K562 (cell line): Measurements from ENCODE around the gene B4GALNT3.

ENCODE experiments used
- BCLAF1 ChIP-seq, 2 experiments: fragments of 450-650 bp in 1 of 2; IDR thresholded peaks; 2 replicates each; pipeline ENCODE4 v1.6.1; 2011 to 2017; ENCODE audit warnings: low read depth in 2 of 2, antibody characterized with exemption in 1 of 2, borderline replicate concordance in 1 of 2, low read length in 1 of 2, mild to moderate bottlenecking in 1 of 2, mixed read lengths in 1 of 2; ENCODE audit not compliant: control insufficient read depth in 1 of 2
- EZH2 ChIP-seq: IDR thresholded peaks from 2 replicates; pipeline ENCODE4 v1.6.1; 2012; ENCODE audit warnings: low read depth, mild to moderate bottlenecking, inconsistent platforms, low read length, borderline replicate concordance
- PHB ChIP-seq: fragments of 250-450 bp; sonication (Bioruptor Pico); IDR thresholded peaks from 2 replicates; pipeline ENCODE4 v1.5.0; 2021
- SP1 ChIP-seq: sonication (generic); formaldehyde crosslinking; IDR thresholded peaks from 2 replicates; pipeline ENCODE4 v1.8.1; 2022; ENCODE audit warnings: mild to moderate bottlenecking, missing genetic modification reagents
- ZNF124 ChIP-seq: sonication (generic); formaldehyde crosslinking; IDR thresholded peaks from 2 replicates; pipeline ENCODE4 v1.8.1; 2022; ENCODE audit warnings: missing genetic modification reagents

- TF ChIP-seq EZH2 (no peak), PHB (CRISPR knock-in tag) (no peak), BCLAF1 (IDR thresholded peaks at IDR 0.05; ENCODE audit: borderline replicate concordance in 1 of 2, control insufficient read depth in 1 of 2, low read depth in 2 of 2, low read length in 1 of 2) (no peak), SP1 (CRISPR knock-in tag) (no peak), ZNF124 (CRISPR knock-in tag) (no peak)
Observed at GRCh38 chr12:563250-563781, 103.6 kb downstream of the B4GALNT3 start.
